Nephron progenitor cell (in vitro differentiated cells): ENCODE results near the gene HAUS1.
"Not testable (repeated sequence)": the region's sequence is repeated elsewhere in the genome, so short reads cannot be mapped to it uniquely, and the experiment has no call there.

Experiments
- DNase-seq: peaks from one replicate; pipeline ENCODE4 v3.0.0; 2021
- H3K27ac Mint-ChIP-seq: 2 replicates; pipeline ENCODE4 v1.8.0; 2021; ENCODE audit warnings: mild to moderate bottlenecking, moderate library complexity, mixed read lengths
- H3K27me3 Mint-ChIP-seq: 2 replicates; pipeline ENCODE4 v1.8.0; 2021; ENCODE audit warnings: mild to moderate bottlenecking, low read depth, mixed read lengths; ENCODE audit not compliant: poor library complexity
- H3K36me3 Mint-ChIP-seq: 2 replicates; pipeline ENCODE4 v1.8.0; 2021; ENCODE audit warnings: low read depth, mixed read lengths
- H3K4me1 Mint-ChIP-seq: 2 replicates; pipeline ENCODE4 v1.8.0; 2021; ENCODE audit warnings: mixed read lengths
- H3K4me3 Mint-ChIP-seq: 2 replicates; pipeline ENCODE4 v1.8.0; 2021; ENCODE audit warnings: mild to moderate bottlenecking, moderate library complexity, mixed read lengths
- H3K9me3 Mint-ChIP-seq: 2 replicates; pipeline ENCODE4 v1.8.0; 2021; ENCODE audit warnings: mild to moderate bottlenecking, moderate library complexity, mixed read lengths
- TF ChIP-seq, protein P1 (sequence below): fragments of 200-600 bp; sonication (generic); IDR thresholded peaks from 2 replicates; pipeline ENCODE4 v1.5.0; 2021; ENCODE audit warnings: antibody characterized with exemption

The HAUS1 gene

DNA sequence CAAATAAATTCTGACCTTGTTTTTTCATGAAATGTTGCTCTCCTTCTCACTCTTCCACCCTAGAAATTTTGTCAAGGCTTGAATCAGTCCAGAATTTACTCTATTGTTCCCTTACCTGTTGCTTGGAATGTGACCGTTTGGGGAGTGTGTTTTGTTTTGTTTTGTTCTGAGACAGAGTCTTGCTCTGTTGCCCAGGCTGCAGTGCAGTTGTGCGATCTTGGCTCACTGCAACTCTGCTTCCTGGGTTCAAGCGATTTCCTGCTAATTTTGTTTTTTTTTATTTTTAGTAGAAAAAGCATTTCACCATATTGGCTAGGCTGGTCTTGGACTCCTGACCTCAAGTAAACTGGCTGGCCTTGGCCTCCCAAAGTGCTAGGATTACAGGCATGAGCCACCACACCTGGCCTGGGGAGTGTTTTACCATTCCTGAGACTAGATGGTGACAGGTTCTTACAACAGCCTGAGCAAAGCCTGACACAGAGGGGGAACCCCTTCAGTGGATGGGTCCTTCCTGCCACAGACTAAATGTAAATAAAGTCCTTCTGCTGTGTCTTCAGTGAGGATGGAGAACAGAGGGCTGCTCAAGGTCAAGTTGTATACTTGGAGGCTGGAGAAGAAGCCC lies 52.0 kb downstream of the HAUS1 start:
- no peak overlapping the region for H3K4me3 Mint-ChIP-seq

DNA sequence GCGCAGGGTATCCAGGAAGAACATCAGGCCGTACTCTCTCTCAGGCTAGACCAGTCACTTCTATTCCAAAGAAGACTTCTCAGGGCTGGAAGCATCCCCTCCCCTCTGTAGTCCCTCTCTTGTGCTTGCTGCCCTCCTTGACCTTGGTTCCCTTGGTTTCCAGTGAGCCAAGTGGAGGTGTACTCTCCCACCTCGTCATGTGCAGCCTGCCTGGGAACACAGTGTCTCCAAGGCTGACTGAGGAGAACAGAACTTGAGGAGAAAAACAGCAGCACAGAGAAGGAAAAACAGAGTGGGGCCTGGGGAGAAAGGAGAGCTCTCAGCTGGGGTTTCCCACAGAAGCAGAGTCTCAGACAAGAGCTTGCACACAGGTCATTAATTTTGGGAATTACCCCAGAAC lies 52.7 kb downstream of the HAUS1 start:
- no peak overlapping the region for H3K27ac Mint-ChIP-seq
- H3K9me3 Mint-ChIP-seq, result no peaks in the 10 kb centered on the region
- peaks cover 2% of the 10 kb centered on the region for H3K27me3 Mint-ChIP-seq
- H3K4me3 Mint-ChIP-seq, result no peak overlapping the region
- TF ChIP-seq, protein P1, sequence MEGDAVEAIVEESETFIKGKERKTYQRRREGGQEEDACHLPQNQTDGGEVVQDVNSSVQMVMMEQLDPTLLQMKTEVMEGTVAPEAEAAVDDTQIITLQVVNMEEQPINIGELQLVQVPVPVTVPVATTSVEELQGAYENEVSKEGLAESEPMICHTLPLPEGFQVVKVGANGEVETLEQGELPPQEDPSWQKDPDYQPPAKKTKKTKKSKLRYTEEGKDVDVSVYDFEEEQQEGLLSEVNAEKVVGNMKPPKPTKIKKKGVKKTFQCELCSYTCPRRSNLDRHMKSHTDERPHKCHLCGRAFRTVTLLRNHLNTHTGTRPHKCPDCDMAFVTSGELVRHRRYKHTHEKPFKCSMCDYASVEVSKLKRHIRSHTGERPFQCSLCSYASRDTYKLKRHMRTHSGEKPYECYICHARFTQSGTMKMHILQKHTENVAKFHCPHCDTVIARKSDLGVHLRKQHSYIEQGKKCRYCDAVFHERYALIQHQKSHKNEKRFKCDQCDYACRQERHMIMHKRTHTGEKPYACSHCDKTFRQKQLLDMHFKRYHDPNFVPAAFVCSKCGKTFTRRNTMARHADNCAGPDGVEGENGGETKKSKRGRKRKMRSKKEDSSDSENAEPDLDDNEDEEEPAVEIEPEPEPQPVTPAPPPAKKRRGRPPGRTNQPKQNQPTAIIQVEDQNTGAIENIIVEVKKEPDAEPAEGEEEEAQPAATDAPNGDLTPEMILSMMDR, result no peak
- peaks cover 54% of the 10 kb centered on the region for H3K4me1 Mint-ChIP-seq
- no peak for DNase-seq
- peaks cover 17% of the 10 kb centered on the region for H3K36me3 Mint-ChIP-seq

More for the DNA sequence above, 52.0 kb downstream of the HAUS1 start:
- TF ChIP-seq, protein P1, result no peak
- H3K27ac Mint-ChIP-seq, result no peak overlapping the region
- no peaks in the 10 kb centered on the region for H3K9me3 Mint-ChIP-seq
- no peak for DNase-seq
- peaks cover 57% of the 10 kb centered on the region for H3K4me1 Mint-ChIP-seq
- H3K36me3 Mint-ChIP-seq, result peaks cover 17% of the 10 kb centered on the region
- H3K27me3 Mint-ChIP-seq, result peaks cover 2% of the 10 kb centered on the region

DNA sequence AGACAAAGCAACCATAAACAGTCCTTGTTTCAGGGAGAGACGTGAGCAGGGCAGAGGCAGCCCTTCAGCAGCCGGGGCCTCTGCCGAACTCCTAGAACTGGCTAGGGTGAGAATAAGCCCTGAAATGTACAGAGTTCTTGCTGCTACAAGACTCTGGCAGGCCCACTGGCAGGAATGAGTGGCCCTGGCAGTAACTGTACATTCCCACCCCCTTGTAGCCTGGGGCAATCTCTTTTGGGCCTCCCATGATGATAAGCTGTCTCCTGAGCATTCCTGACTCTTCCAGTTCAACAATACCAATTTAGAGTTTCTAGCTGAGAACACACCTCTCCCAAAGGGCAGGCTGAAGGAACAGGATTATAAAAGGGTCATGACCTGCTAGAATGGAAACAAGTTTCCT lies 54.3 kb downstream of the HAUS1 start:
- H3K4me3 Mint-ChIP-seq, result no peak overlapping the region
- H3K4me1 Mint-ChIP-seq, result peaks cover 37% of the 10 kb centered on the region
- H3K27ac Mint-ChIP-seq, result no peak overlapping the region
- H3K9me3 Mint-ChIP-seq, result no peaks in the 10 kb centered on the region
- peaks cover 2% of the 10 kb centered on the region for H3K27me3 Mint-ChIP-seq
- TF ChIP-seq, protein P1, result no peak
- H3K36me3 Mint-ChIP-seq, result peaks cover 17% of the 10 kb centered on the region
- DNase-seq, result no peak

DNA sequence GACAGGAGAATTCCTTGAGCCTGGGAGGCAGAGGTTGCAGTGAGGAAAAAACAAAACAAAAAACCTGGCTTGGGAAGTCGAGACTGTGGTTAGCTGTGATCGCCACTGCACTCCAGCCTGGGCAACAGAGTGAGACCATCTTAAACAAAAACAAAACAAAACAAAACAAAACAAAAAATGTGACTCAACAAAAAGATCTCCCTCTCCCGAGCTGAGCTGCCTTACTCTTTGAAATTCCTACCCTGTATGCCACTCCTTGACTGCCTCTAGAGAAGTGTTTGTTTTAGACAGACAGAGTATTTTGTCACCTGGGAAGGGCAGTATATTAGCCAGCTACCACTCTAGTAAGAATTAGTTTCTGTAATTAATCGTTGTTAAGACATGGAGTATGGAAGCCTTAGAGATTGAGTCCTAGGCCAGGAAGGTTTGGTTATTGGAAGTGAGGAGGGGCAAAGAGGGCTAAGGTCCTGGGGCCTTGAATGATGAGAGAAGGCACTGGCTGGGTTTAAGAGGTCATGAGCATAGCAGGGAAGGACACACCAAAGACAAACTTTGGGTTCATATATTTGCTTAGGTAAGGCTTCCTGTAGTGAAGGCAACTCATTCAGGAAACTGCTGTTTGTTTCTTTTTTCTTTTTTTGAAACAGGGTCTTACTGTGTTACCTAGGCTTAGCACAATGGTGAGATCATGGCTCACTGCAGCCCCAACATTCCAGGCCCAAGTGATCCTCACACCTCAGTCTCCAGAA lies 56.0 kb downstream of the HAUS1 start:
- H3K4me3 Mint-ChIP-seq, result no peak overlapping the region
- H3K27me3 Mint-ChIP-seq, result no peaks in the 10 kb centered on the region
- peaks cover 22% of the 10 kb centered on the region for H3K4me1 Mint-ChIP-seq
- DNase-seq, result no peak
- H3K9me3 Mint-ChIP-seq, result no peaks in the 10 kb centered on the region
- peak overlapping the region; percentile 11 for H3K27ac Mint-ChIP-seq
- peaks cover 17% of the 10 kb centered on the region for H3K36me3 Mint-ChIP-seq
- TF ChIP-seq, protein P1, result no peak

DNA sequence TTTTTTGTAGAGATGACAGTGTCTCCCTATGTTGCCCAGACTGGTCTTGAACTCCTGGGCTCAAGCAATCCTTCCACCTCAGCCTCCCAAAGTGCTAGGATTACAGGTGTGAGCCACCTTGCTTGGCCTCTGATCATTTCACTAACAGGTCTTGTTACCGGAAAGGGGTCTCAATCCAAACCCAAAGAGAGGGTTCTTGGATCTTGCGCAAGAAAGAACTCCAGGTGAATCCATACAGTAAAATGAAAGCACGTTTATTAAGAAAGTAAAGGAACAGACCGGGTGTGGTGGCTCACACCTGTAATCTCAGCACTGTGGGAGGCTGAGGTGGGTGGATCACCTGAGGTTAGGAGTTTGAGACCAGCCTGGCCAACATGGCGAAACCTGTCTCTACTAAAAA lies 56.7 kb downstream of the HAUS1 start:
- H3K27me3 Mint-ChIP-seq, H3K27ac Mint-ChIP-seq: not testable (repeated sequence)
- H3K36me3 Mint-ChIP-seq, result peaks cover 12% of the 10 kb centered on the region

DNA sequence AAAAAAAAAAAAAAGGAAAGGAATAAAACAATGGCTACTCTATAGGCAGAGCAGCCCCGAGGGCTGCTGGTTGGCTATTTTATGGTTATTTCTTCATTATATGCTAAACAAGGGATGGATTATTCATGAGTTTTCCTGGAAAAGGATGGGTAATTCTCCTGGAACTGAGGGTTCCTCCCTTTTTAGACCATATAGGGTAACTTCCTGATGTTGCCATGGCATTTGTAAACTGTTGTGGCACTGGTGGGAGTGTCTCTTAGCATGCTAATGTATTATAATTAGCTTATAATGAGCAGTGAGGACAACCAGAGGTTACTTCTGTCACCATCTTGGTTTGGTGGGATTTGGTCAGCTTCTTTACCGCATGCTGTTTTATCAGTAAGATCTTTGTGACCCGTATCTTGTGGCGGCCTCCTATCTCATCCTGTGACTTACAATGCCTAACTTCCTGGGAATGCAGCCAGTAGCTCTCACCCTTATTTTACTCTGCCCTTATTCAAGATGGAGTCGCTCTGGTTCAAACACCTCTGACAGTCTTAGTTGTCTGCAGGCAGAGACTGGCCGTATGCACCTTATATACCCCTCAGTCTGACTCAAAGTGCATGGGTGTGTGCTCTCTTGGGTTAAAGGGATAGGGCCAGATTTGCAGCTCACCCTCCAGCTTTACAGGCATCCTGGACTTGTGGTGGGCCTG lies 57.7 kb downstream of the HAUS1 start:
- H3K36me3 Mint-ChIP-seq, result peaks cover 11% of the 10 kb centered on the region
- H3K4me1 Mint-ChIP-seq, result peaks cover 8% of the 10 kb centered on the region
- H3K9me3 Mint-ChIP-seq, result no peaks in the 10 kb centered on the region
- no peak overlapping the region for H3K27ac Mint-ChIP-seq
- TF ChIP-seq, protein P1, result no peak
- DNase-seq, result no peak
- H3K27me3 Mint-ChIP-seq, result peaks cover 2% of the 10 kb centered on the region
- no peak overlapping the region for H3K4me3 Mint-ChIP-seq

More for the DNA sequence above, 56.7 kb downstream of the HAUS1 start:
- H3K4me3 Mint-ChIP-seq, H3K9me3 Mint-ChIP-seq, DNase-seq: not testable (repeated sequence)
- H3K4me1 Mint-ChIP-seq, result peaks cover 17% of the 10 kb centered on the region
